HepG2 (cell line): Measurements from ENCODE around the gene SLC27A1. TPM values are rescaled to one million over a fixed set of nuclear protein-coding genes. Genes with fewer than 3 reads are reported as not detected.

Experiments
- ADNP ChIP-seq: sonication (generic); formaldehyde crosslinking; IDR thresholded peaks from 2 replicates; pipeline ENCODE4 v1.4.0; 2020; ENCODE audit warnings: missing genetic modification reagents
- ESRRA ChIP-seq: sonication (generic); formaldehyde crosslinking; IDR thresholded peaks from 2 replicates; pipeline ENCODE4 v1.5.1; 2020; ENCODE audit warnings: mild to moderate bottlenecking, low read depth, missing genetic modification reagents
- FOSL2 ChIP-seq: sonication (generic); formaldehyde crosslinking; IDR thresholded peaks from 2 replicates; pipeline ENCODE4 v1.4.0; 2020; ENCODE audit warnings: missing genetic modification reagents
- FOXJ3 ChIP-seq: sonication (generic); formaldehyde crosslinking; IDR thresholded peaks from 2 replicates; pipeline ENCODE4 v1.4.0; 2020; ENCODE audit warnings: missing genetic modification reagents, mild to moderate bottlenecking, borderline replicate concordance
- KAT8 ChIP-seq: IDR thresholded peaks from 2 replicates; pipeline ENCODE4 v1.6.1; 2016; ENCODE audit warnings: missing genetic modification reagents, missing compliant biosample characterization
- KDM5A ChIP-seq: fragments of 200-600 bp; sonication (generic); IDR thresholded peaks from 2 replicates; pipeline ENCODE4 v1.7.0; 2018; ENCODE audit warnings: antibody characterized with exemption, mild to moderate bottlenecking, low read length, borderline replicate concordance
- KDM5B ChIP-seq: sonication (generic); formaldehyde crosslinking; IDR thresholded peaks from 2 replicates; pipeline ENCODE4 v1.4.0; 2020; ENCODE audit warnings: missing genetic modification reagents, mild to moderate bottlenecking, borderline replicate concordance
- MIER3 ChIP-seq: IDR thresholded peaks from 2 replicates; pipeline ENCODE4 v1.6.1; 2016; ENCODE audit warnings: missing compliant biosample characterization, borderline replicate concordance
- MYNN ChIP-seq: sonication (generic); formaldehyde crosslinking; IDR thresholded peaks from 2 replicates; pipeline ENCODE4 v1.4.0; 2020; ENCODE audit warnings: mild to moderate bottlenecking, low read depth, missing genetic modification reagents
- SKI ChIP-seq: fragments of 450-650 bp; IDR thresholded peaks from one replicate; pipeline ENCODE4 v1.6.1; 2018; ENCODE audit warnings: mild to moderate bottlenecking; ENCODE audit not compliant: partially characterized antibody
- SP140L ChIP-seq: sonication (generic); formaldehyde crosslinking; IDR thresholded peaks from 2 replicates; pipeline ENCODE4 v1.4.0; 2020; ENCODE audit warnings: missing genetic modification reagents, borderline replicate concordance
- ZFP36L1 ChIP-seq: sonication (generic); formaldehyde crosslinking; IDR thresholded peaks from 2 replicates; pipeline ENCODE4 v1.8.0; 2022; ENCODE audit warnings: mild to moderate bottlenecking, missing genetic modification reagents, moderate library complexity
- ZFP36L2 ChIP-seq: sonication (generic); formaldehyde crosslinking; IDR thresholded peaks from 2 replicates; pipeline ENCODE4 v1.4.0; 2020; ENCODE audit warnings: missing genetic modification reagents
- ZFP62 ChIP-seq: sonication (generic); formaldehyde crosslinking; IDR thresholded peaks from 2 replicates; pipeline ENCODE4 v1.4.0; 2020; ENCODE audit warnings: missing genetic modification reagents
- ZNF10 ChIP-seq: sonication (generic); formaldehyde crosslinking; IDR thresholded peaks from 2 replicates; pipeline ENCODE4 v1.4.0; 2020; ENCODE audit warnings: mild to moderate bottlenecking, low read depth, missing genetic modification reagents, borderline replicate concordance
- ZNF232 ChIP-seq: sonication (generic); formaldehyde crosslinking; IDR thresholded peaks from 2 replicates; pipeline ENCODE4 v1.4.0; 2020; ENCODE audit warnings: missing genetic modification reagents, borderline replicate concordance
- ZNF234 ChIP-seq: sonication (generic); formaldehyde crosslinking; conservative IDR thresholded peaks from 2 replicates; pipeline ENCODE4 v1.5.1; 2020; ENCODE audit warnings: mild to moderate bottlenecking, missing genetic modification reagents
- ZNF235 ChIP-seq: sonication (generic); formaldehyde crosslinking; IDR thresholded peaks from 2 replicates; pipeline ENCODE4 v1.8.1; 2023; ENCODE audit warnings: mild to moderate bottlenecking, missing genetic modification reagents, borderline replicate concordance
- ZNF484 ChIP-seq: sonication (generic); formaldehyde crosslinking; IDR thresholded peaks from 2 replicates; pipeline ENCODE4 v1.5.1; 2020; ENCODE audit warnings: mild to moderate bottlenecking, low read depth, missing genetic modification reagents, borderline replicate concordance
- ZNF564 ChIP-seq: sonication (generic); formaldehyde crosslinking; IDR thresholded peaks from 2 replicates; pipeline ENCODE4 v1.8.1; 2023; ENCODE audit warnings: mild to moderate bottlenecking, missing genetic modification reagents
- polyA plus RNA-seq, 8 experiments: library from polyadenylated mRNA; depleted of rRNA in 3 of 8; stranded (reverse) in 7 of 8; unstranded in 1 of 8; fragments of >200 nt; fragmentation: Illumina TruSeq in 4 of 8; extraction: Trizol in 4 of 8; gene quantifications; 2 replicates each; pipeline versions ENCODE4 v1.2.1 to v1.2.3, GENCODE V29; 2011 to 2016; ENCODE audit warnings: low read depth in 4 of 8, missing spikeins in 1 of 8, mixed read lengths in 1 of 8; ENCODE audit not compliant: insufficient read depth in 1 of 8
- total RNA-seq, 5 experiments: library from RNA; depleted of rRNA; stranded (reverse); fragments of >200 nt; fragmentation: Illumina TruSeq; extraction: Trizol; gene quantifications; 2 replicates each; pipeline ENCODE4 v1.2.3, GENCODE V29; 2016; ENCODE audit warnings: low read depth in 1 of 5
- TF ChIP-seq, protein P1 (sequence below): sonication (generic); formaldehyde crosslinking; IDR thresholded peaks from 2 replicates; pipeline ENCODE4 v1.4.0; 2020; ENCODE audit warnings: missing genetic modification reagents
- TF ChIP-seq, protein P2 (sequence below): sonication (generic); IDR thresholded peaks from 2 replicates; pipeline ENCODE4 v1.6.1; 2016; ENCODE audit warnings: low read depth, borderline replicate concordance
- TF ChIP-seq, protein P3 (sequence below): sonication (generic); formaldehyde crosslinking; IDR thresholded peaks from 2 replicates; pipeline ENCODE4 v1.4.0; 2020; ENCODE audit warnings: missing genetic modification reagents

The SLC27A1 gene
- total and polyA plus RNA-seq, 2 of the 13 experiments (the other 11 are each of a cell fraction or from before 2014, with no cell fraction given): 4.1 to 8.8 TPM

DNA sequence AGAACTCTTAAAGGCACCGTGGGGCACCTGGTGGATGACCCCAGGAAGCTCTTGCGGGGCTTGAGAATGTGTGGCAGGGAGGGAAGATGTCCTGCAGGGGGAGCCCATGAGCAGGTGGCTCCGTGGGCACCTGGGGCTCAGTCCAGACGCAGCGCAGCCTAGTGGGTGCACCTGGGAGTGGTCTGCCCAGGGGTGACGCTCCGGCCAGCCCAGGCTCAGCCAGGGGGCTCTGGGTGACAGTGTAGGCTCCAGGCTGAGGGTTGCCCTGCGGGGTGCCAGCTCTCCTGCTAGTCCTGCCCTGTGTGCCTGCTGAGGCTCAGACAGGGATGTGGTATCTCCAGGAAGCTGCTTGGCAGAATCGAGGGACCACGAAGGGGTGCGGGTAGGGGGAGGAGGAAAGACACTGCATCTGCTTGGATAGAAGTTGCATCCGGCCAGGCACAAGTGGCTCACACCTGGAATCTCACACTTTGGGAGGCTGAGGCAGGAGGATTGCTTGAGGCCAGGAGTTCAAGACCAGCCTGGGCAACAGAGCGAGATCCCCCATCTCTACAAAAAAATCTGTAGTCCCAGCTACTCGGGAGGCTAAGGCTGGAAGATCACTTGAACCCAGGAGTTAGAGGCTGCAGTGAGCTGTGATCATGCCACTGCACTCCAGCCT is 26.1 kb downstream of the SLC27A1 start (continued):
- TF ChIP-seq ZNF10 (no peak), SKI (peak; percentile 21), MYNN (CRISPR knock-in tag) (no peak), ZFP62 (no peak), KDM5A (no peak), KAT8 (CRISPR knock-in tag) (no peak), ZNF234 (CRISPR knock-in tag) (no peak), ADNP (CRISPR knock-in tag) (peak; percentile 74; the same call in 1 of the 2 replicates), ZNF484 (CRISPR knock-in tag) (no peak), ZNF564 (CRISPR knock-in tag) (no peak), FOSL2 (no peak; the same call in 1 of the 2 replicates), ZNF232 (no peak), KDM5B (CRISPR knock-in tag) (no peak), SP140L (CRISPR knock-in tag) (no peak), ESRRA (0 out of 2 replicates have a peak, but pooled peaks have one; percentile 30), ZNF235 (CRISPR knock-in tag) (no peak), ZFP36L1 (no peak), MIER3 (no peak), ZFP36L2 (no peak), FOXJ3 (no peak)
- TF ChIP-seq, protein P1, sequence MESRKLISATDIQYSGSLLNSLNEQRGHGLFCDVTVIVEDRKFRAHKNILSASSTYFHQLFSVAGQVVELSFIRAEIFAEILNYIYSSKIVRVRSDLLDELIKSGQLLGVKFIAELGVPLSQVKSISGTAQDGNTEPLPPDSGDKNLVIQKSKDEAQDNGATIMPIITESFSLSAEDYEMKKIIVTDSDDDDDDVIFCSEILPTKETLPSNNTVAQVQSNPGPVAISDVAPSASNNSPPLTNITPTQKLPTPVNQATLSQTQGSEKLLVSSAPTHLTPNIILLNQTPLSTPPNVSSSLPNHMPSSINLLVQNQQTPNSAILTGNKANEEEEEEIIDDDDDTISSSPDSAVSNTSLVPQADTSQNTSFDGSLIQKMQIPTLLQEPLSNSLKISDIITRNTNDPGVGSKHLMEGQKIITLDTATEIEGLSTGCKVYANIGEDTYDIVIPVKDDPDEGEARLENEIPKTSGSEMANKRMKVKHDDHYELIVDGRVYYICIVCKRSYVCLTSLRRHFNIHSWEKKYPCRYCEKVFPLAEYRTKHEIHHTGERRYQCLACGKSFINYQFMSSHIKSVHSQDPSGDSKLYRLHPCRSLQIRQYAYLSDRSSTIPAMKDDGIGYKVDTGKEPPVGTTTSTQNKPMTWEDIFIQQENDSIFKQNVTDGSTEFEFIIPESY: peak; percentile 47; the same call in 1 of the 2 replicates
- TF ChIP-seq, protein P2, sequence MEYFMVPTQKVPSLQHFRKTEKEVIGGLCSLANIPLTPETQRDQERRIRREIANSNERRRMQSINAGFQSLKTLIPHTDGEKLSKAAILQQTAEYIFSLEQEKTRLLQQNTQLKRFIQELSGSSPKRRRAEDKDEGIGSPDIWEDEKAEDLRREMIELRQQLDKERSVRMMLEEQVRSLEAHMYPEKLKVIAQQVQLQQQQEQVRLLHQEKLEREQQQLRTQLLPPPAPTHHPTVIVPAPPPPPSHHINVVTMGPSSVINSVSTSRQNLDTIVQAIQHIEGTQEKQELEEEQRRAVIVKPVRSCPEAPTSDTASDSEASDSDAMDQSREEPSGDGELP: peak; percentile 51; the same call in 1 of the 2 replicates
- TF ChIP-seq, protein P3, sequence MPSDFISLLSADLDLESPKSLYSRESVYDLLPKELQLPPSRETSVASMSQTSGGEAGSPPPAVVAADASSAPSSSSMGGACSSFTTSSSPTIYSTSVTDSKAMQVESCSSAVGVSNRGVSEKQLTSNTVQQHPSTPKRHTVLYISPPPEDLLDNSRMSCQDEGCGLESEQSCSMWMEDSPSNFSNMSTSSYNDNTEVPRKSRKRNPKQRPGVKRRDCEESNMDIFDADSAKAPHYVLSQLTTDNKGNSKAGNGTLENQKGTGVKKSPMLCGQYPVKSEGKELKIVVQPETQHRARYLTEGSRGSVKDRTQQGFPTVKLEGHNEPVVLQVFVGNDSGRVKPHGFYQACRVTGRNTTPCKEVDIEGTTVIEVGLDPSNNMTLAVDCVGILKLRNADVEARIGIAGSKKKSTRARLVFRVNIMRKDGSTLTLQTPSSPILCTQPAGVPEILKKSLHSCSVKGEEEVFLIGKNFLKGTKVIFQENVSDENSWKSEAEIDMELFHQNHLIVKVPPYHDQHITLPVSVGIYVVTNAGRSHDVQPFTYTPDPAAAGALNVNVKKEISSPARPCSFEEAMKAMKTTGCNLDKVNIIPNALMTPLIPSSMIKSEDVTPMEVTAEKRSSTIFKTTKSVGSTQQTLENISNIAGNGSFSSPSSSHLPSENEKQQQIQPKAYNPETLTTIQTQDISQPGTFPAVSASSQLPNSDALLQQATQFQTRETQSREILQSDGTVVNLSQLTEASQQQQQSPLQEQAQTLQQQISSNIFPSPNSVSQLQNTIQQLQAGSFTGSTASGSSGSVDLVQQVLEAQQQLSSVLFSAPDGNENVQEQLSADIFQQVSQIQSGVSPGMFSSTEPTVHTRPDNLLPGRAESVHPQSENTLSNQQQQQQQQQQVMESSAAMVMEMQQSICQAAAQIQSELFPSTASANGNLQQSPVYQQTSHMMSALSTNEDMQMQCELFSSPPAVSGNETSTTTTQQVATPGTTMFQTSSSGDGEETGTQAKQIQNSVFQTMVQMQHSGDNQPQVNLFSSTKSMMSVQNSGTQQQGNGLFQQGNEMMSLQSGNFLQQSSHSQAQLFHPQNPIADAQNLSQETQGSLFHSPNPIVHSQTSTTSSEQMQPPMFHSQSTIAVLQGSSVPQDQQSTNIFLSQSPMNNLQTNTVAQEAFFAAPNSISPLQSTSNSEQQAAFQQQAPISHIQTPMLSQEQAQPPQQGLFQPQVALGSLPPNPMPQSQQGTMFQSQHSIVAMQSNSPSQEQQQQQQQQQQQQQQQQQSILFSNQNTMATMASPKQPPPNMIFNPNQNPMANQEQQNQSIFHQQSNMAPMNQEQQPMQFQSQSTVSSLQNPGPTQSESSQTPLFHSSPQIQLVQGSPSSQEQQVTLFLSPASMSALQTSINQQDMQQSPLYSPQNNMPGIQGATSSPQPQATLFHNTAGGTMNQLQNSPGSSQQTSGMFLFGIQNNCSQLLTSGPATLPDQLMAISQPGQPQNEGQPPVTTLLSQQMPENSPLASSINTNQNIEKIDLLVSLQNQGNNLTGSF (CRISPR knock-in tag): no peak
